ENCODE measurements around the gene RNF182.

RNF182 gene

GRCh38 chr6:13884397-13884796 is 40.4 kb upstream of the RNF182 start:
- H3K9me3 ChIP-seq (ENCODE audit: severe bottlenecking) = no peaks in the 10 kb centered on the region
- DNase-seq (ENCODE audit: low spot score) (no peak), ATAC-seq (ENCODE audit: low read depth) (no peak)
- no peaks in the 10 kb centered on the region for H3K27me3 ChIP-seq (ENCODE audit: insufficient read depth, poor library complexity, severe bottlenecking)
- H3K27ac ChIP-seq (ENCODE audit: poor library complexity, severe bottlenecking) = no peak overlapping the region
- no peak overlapping the region for H3K4me3 ChIP-seq (ENCODE audit: severe bottlenecking)
- no peaks in the 10 kb centered on the region for H3K36me3 ChIP-seq (ENCODE audit: low read depth)
- H3K4me1 ChIP-seq (ENCODE audit: insufficient read depth, poor library complexity, severe bottlenecking) = no peaks in the 10 kb centered on the region
- TF ChIP-seq CTCF (IDR thresholded peaks at IDR 0.05; ENCODE audit: poor library complexity, severe bottlenecking) = no peak

GRCh38 chr6:13885601-13886000 is 39.2 kb upstream of the RNF182 start:
- H3K4me1 ChIP-seq (ENCODE audit: insufficient read depth, poor library complexity, severe bottlenecking) = no peaks in the 10 kb centered on the region
- no peak for ATAC-seq (ENCODE audit: low read depth)
- H3K9me3 ChIP-seq (ENCODE audit: severe bottlenecking) = no peaks in the 10 kb centered on the region
- H3K4me3 ChIP-seq (ENCODE audit: severe bottlenecking) = no peak overlapping the region
- no peak for DNase-seq (ENCODE audit: low spot score)
- TF ChIP-seq CTCF (IDR thresholded peaks at IDR 0.05; ENCODE audit: poor library complexity, severe bottlenecking) = no peak
- H3K27ac ChIP-seq (ENCODE audit: poor library complexity, severe bottlenecking) = no peak overlapping the region
- H3K36me3 ChIP-seq (ENCODE audit: low read depth) = no peaks in the 10 kb centered on the region
- no peaks in the 10 kb centered on the region for H3K27me3 ChIP-seq (ENCODE audit: insufficient read depth, poor library complexity, severe bottlenecking)

GRCh38 chr6:13886949-13887348 is 37.8 kb upstream of the RNF182 start:
- H3K27me3 ChIP-seq (ENCODE audit: insufficient read depth, poor library complexity, severe bottlenecking) = no peaks in the 10 kb centered on the region
- H3K4me3 ChIP-seq (ENCODE audit: severe bottlenecking) = no peak overlapping the region
- ATAC-seq (ENCODE audit: low read depth) (no peak), DNase-seq (ENCODE audit: low spot score) (no peak)
- no peaks in the 10 kb centered on the region for H3K9me3 ChIP-seq (ENCODE audit: severe bottlenecking)
- H3K27ac ChIP-seq (ENCODE audit: poor library complexity, severe bottlenecking) = no peak overlapping the region
- TF ChIP-seq CTCF (IDR thresholded peaks at IDR 0.05; ENCODE audit: poor library complexity, severe bottlenecking) = no peak
- H3K36me3 ChIP-seq (ENCODE audit: low read depth) = no peaks in the 10 kb centered on the region
- no peaks in the 10 kb centered on the region for H3K4me1 ChIP-seq (ENCODE audit: insufficient read depth, poor library complexity, severe bottlenecking)

GRCh38 chr6:13892017-13892645 is 32.6 kb upstream of the RNF182 start:
- no peaks in the 10 kb centered on the region for H3K9me3 ChIP-seq (ENCODE audit: severe bottlenecking)
- no peaks in the 10 kb centered on the region for H3K4me1 ChIP-seq (ENCODE audit: insufficient read depth, poor library complexity, severe bottlenecking)
- TF ChIP-seq CTCF (IDR thresholded peaks at IDR 0.05; ENCODE audit: poor library complexity, severe bottlenecking) = no peak
- H3K27me3 ChIP-seq (ENCODE audit: insufficient read depth, poor library complexity, severe bottlenecking) = no peaks in the 10 kb centered on the region
- H3K4me3 ChIP-seq (ENCODE audit: severe bottlenecking) = no peak overlapping the region
- no peak for ATAC-seq (ENCODE audit: low read depth)
- H3K36me3 ChIP-seq (ENCODE audit: low read depth) = no peaks in the 10 kb centered on the region
- no peak overlapping the region for H3K27ac ChIP-seq (ENCODE audit: poor library complexity, severe bottlenecking)
- DNase-seq (ENCODE audit: low spot score) = no peak

- no peak for TF ChIP-seq CTCF (IDR thresholded peaks at IDR 0.05; ENCODE audit: poor library complexity, severe bottlenecking)
- H3K4me3 ChIP-seq (ENCODE audit: severe bottlenecking) = no peak overlapping the region
Measured at GRCh38 chr6:13902922-13903321, 21.8 kb upstream of the RNF182 start.

More at GRCh38 chr6:13902922-13903321, 21.8 kb upstream of the RNF182 start:
- H3K36me3 ChIP-seq (ENCODE audit: low read depth) = no peaks in the 10 kb centered on the region
- H3K9me3 ChIP-seq (ENCODE audit: severe bottlenecking) = no peaks in the 10 kb centered on the region
- H3K27ac ChIP-seq (ENCODE audit: poor library complexity, severe bottlenecking) = no peak overlapping the region
- H3K4me1 ChIP-seq (ENCODE audit: insufficient read depth, poor library complexity, severe bottlenecking) = no peaks in the 10 kb centered on the region
- ATAC-seq (ENCODE audit: low read depth) (no peak), DNase-seq (ENCODE audit: low spot score) (no peak)
- peaks cover 5% of the 10 kb centered on the region for H3K27me3 ChIP-seq (ENCODE audit: insufficient read depth, poor library complexity, severe bottlenecking)
